Body of pancreas (tissue), 4 donors: ENCODE data around the gene DZIP1.

Experiments
- POLR2A ChIP-seq, 3 donors: fragments of 450-650 bp; IDR thresholded peaks; one replicate each; pipeline ENCODE4 v1.6.1; 2016; ENCODE audit warnings: antibody characterized with exemption in 3 of 3, mild to moderate bottlenecking in 2 of 3
- TF ChIP-seq, protein P1 (sequence below), 7 experiments: fragments of 450-650 bp in 4 of 7; fragments of 200-600 bp in 3 of 7; sonication (generic) in 3 of 7; IDR thresholded peaks; one replicate each; pipeline ENCODE4 v1.5.1; 2016 to 2019; ENCODE audit warnings: antibody characterized with exemption in 7 of 7

DNA sequence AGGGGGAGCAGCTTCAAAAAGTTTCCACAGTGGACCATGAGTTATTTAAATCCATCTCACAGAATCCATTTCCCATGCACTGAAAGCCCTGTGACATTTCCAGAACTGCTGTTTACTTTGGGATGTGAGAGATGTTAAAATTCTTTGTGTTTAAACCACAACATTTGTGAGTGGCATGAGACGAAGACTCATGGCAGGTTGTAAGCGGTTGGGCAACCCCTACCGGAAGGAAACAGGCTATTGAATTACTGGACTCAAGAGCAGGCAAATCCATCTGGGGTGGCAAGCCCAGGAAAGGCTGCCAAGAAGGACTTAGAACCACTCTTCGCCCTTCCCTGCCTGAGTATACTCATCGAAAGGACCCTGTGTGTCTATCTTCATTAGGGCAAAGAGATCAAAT, 114.3 kb downstream of the DZIP1 start:
- TF ChIP-seq, protein P1, sequence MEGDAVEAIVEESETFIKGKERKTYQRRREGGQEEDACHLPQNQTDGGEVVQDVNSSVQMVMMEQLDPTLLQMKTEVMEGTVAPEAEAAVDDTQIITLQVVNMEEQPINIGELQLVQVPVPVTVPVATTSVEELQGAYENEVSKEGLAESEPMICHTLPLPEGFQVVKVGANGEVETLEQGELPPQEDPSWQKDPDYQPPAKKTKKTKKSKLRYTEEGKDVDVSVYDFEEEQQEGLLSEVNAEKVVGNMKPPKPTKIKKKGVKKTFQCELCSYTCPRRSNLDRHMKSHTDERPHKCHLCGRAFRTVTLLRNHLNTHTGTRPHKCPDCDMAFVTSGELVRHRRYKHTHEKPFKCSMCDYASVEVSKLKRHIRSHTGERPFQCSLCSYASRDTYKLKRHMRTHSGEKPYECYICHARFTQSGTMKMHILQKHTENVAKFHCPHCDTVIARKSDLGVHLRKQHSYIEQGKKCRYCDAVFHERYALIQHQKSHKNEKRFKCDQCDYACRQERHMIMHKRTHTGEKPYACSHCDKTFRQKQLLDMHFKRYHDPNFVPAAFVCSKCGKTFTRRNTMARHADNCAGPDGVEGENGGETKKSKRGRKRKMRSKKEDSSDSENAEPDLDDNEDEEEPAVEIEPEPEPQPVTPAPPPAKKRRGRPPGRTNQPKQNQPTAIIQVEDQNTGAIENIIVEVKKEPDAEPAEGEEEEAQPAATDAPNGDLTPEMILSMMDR (IDR thresholded peaks at IDR 0.05), result peak in 4 of 7 experiments; percentile 16 to 27 (median 19)
- TF ChIP-seq POLR2A (IDR thresholded peaks at IDR 0.05), result no peak
